ENCODE results near the gene PSMB2. TPM values are rescaled to one million over a fixed set of nuclear protein-coding genes. Genes with fewer than 3 reads are reported as not detected.

PSMB2 gene
- total and polyA plus RNA-seq, 2 of the 8 experiments (the other 6 are each of a cell fraction or from before 2014, with no cell fraction given): 91.4 to 101 TPM

- TF ChIP-seq CHD7 (IDR thresholded peaks at IDR 0.05; ENCODE audit: insufficient replicate concordance, low read length): no peak
Observed at GRCh38 chr1:35574125-35574654, 67.1 kb downstream of the PSMB2 start (continued).

Measured in H1 (cell line).